ENCODE measurements around the gene NUMBL.

NUMBL gene

DNA sequence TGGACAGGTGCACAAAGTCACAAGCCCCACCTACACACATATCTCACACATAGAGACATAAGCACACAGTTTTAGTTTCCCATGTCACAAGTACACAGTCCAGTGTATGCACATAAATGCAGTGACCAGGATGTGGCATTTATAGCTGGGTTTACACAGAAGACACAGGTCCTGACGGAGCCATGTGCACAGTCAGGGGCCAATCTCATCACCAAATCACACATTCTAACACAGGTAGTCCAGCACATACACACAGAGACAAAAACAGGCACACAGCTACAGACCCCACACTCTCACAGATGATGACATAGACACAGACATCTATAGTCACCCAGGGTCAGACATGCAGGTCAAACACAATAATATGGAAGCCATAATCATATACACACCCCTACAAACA, 2.1 kb downstream of the NUMBL start:
- peak overlapping the region; percentile 79; the same call in 1 of the 2 replicates for H3K27ac ChIP-seq
- TF ChIP-seq, protein P1, sequence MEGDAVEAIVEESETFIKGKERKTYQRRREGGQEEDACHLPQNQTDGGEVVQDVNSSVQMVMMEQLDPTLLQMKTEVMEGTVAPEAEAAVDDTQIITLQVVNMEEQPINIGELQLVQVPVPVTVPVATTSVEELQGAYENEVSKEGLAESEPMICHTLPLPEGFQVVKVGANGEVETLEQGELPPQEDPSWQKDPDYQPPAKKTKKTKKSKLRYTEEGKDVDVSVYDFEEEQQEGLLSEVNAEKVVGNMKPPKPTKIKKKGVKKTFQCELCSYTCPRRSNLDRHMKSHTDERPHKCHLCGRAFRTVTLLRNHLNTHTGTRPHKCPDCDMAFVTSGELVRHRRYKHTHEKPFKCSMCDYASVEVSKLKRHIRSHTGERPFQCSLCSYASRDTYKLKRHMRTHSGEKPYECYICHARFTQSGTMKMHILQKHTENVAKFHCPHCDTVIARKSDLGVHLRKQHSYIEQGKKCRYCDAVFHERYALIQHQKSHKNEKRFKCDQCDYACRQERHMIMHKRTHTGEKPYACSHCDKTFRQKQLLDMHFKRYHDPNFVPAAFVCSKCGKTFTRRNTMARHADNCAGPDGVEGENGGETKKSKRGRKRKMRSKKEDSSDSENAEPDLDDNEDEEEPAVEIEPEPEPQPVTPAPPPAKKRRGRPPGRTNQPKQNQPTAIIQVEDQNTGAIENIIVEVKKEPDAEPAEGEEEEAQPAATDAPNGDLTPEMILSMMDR (IDR thresholded peaks at IDR 0.05), result no peak
- no peak for TF ChIP-seq ZFX (IDR thresholded peaks at IDR 0.05; ENCODE audit: borderline replicate concordance)

DNA sequence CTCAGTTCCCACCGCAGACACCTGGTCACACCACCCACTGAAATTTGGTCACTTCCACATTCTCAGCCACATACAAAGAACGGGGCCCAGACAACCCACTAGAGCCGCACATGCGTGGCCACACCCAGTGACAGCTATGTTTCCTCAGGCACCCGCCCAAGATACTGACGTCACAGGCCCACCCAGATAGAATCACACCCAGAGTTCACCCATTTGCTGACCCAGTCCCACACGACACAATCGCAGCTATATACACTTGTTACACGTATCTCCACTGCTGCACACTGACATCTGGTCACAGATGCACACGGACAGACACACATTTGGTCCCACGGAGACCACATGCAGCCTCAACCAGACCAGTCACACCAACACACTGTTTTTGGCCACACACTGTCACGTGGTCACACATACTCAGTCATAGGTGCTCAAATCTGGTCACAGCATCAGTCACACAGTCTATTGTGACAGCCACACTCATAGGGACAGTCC, 2.9 kb downstream of the NUMBL start:
- no peak for TF ChIP-seq ZFX (IDR thresholded peaks at IDR 0.05; ENCODE audit: borderline replicate concordance)
- TF ChIP-seq, protein P1 (IDR thresholded peaks at IDR 0.05), result no peak
- H3K27ac ChIP-seq, result no peak overlapping the region

DNA sequence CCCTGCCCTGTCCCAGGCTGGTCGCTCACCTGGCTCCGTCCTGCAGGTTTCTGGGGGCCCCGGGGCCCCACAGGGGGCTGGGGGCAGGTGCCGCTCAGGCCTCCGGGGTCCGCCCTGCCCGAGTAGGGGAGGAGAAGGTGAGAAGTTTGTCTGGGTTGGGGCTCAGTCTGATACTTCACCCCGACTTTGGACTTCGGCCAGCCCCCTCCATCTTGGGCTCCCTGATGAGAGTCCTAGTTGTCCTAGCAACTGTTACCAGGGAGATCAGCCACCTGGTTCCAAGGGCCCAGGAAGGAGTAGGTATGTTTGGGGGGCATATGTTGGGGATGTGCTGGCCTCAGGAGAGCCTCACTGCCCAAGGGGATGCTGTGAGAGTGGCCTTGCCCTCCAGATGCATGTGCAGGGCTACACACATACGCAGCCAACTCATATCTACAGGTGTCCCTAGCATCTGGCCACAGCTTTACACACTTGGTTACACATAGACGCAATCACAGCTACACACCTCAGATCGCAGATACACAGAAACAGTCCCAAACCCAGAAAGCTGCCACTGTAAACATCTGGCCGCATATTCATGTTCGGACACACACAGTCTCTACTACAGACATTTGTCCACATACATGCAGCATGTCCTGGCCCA, 3.4 kb downstream of the NUMBL start:
- TF ChIP-seq ZFX (IDR thresholded peaks at IDR 0.05; ENCODE audit: borderline replicate concordance), result no peak
- TF ChIP-seq, protein P1 (IDR thresholded peaks at IDR 0.05), result no peak
- no peak overlapping the region for H3K27ac ChIP-seq

DNA sequence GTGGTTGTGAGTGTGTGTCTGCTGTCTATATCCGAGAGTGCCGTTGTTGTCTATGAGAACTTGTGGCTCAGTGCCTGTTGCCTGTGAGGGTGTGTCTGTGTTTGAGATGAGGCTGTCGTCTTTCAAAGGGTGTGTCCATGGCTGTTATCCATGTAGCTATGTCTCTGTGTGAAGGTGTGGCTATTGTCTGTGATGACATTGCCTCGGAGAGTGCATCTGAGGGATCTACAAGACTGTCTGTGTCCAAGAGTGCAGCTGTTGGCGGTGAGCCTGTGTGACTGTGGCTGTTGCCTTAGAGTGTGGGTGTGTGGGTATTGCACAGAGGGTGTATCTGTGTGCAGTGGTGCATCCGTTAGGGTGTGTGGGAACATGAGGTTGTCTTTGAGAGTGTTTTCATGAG, 4.9 kb downstream of the NUMBL start:
- TF ChIP-seq ZFX (IDR thresholded peaks at IDR 0.05; ENCODE audit: borderline replicate concordance), result no peak
- TF ChIP-seq, protein P1 (IDR thresholded peaks at IDR 0.05), result no peak
- no peak overlapping the region for H3K27ac ChIP-seq

DNA sequence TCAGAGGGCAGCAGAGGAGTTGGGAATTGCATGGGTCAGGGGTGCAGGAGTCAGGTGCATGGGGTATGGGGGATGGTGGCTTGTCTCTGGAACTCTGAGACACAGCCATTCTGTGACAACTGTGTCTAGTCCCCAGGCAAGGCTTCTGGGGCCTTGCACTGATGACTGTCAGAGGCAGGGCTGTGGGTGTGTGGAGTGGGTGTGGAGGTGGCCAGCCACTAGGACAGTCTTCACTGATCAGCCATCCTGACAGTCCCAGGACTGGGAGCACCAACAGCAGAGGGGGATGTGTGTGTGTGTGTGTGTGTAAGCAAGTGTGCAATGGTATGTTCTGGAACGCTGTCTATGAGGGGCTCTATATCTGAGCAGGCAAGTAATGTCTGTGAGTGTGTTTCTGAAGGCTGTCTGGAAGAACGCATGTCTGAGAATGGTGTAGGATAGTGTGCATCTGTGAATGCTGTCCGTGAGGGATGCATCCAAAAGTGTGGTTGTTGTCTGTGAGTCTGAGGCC, 5.4 kb downstream of the NUMBL start:
- H3K27ac ChIP-seq, result no peak overlapping the region
- TF ChIP-seq, protein P1 (IDR thresholded peaks at IDR 0.05), result no peak
- no peak for TF ChIP-seq ZFX (IDR thresholded peaks at IDR 0.05; ENCODE audit: borderline replicate concordance)

DNA sequence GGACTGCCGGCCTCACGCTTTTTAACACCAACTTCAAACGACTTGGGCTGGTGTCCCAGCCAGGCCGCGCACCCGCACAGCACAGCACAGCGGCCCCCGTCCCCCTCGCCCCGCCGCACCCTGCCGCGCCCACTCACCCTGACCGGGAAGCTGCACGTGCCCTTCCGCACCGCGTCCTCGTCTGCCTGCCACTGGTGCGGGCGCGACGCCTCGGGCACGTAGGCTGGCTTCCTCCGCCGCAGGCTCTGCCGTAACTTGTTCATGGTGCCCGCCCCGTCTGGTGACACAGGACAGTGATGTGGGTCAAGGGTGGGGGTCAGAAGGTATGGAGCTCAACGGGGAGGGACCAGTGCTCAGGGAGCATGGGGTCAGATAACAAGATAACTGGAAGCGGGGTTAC, 6.2 kb downstream of the NUMBL start:
- no peak overlapping the region for H3K27ac ChIP-seq
- TF ChIP-seq, protein P1 (IDR thresholded peaks at IDR 0.05), result no peak
- no peak for TF ChIP-seq ZFX (IDR thresholded peaks at IDR 0.05; ENCODE audit: borderline replicate concordance)

DNA sequence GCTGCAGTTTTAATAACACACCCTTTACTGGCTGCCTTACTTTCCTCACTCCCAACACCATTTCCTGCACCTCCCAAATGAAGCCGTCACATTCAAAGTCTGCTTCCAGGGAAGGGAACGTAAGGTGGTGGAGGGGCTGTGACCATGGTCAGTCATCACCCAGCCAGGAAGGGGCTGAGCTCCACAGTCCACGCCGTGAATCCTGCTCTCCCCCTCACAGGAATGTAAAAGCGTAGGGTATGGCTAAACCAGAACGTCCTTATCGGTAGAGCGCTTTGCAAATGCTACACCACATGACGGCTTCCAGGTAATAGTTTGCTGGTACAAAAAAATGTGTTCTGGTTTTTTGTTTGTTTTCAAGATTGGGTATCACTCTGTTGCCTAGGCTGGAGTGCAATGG, 7.0 kb downstream of the NUMBL start:
- H3K27ac ChIP-seq, result no peak overlapping the region
- TF ChIP-seq, protein P1 (IDR thresholded peaks at IDR 0.05), result no peak
- no peak for TF ChIP-seq ZFX (IDR thresholded peaks at IDR 0.05; ENCODE audit: borderline replicate concordance)
